LHCN-M2 (cell line): ENCODE data around the gene XRCC3. TPM values are rescaled to one million over a fixed set of nuclear protein-coding genes. Genes with fewer than 3 reads are reported as not detected.

ENCODE experiments used
- DNase-seq: peaks from one replicate; pipeline ENCODE4 v3.0.0-alpha.2; 2012; ENCODE audit warnings: low read depth
- total RNA-seq: library from RNA; depleted of rRNA; stranded (reverse); fragments of >200 nt; gene quantifications from 2 replicates; pipeline ENCODE4 v1.2.3, GENCODE V29; 2014

Gene XRCC3
- total RNA-seq, 1 experiment from 2014 or later = 46.7 TPM

- no peak for DNase-seq
Observed at GRCh38 chr14:103707329-103708263, 7.7 kb downstream of the XRCC3 start.

- DNase-seq = no peak
Observed at GRCh38 chr14:103706551-103707328, 8.5 kb downstream of the XRCC3 start.

GRCh38 chr14:103705504-103706284 lies 9.6 kb downstream of the XRCC3 start:
- DNase-seq = no peak

DNA sequence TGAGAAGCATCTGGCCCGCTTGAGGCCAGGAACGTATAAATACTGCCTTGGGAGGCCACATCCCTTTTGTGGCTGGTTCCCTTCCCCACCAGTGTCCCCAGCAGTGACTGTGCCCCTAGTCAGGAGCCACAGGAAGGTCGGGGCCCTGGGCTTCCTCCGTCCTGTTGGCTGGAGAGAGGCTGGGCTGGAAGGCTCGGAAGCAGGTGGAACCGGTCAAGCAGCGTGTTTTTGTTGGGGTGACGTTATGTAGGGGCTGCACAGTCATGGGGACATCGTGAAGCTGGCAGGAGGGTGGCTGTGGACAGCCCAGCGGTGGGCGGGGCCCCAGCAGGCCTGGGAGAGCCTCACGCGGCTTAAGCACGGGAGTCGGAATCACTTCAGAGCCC lies 10.1 kb downstream of the XRCC3 start:
- DNase-seq = no peak

- DNase-seq = no peak
Observed at GRCh38 chr14:103704708-103705107, 10.5 kb downstream of the XRCC3 start.

DNA sequence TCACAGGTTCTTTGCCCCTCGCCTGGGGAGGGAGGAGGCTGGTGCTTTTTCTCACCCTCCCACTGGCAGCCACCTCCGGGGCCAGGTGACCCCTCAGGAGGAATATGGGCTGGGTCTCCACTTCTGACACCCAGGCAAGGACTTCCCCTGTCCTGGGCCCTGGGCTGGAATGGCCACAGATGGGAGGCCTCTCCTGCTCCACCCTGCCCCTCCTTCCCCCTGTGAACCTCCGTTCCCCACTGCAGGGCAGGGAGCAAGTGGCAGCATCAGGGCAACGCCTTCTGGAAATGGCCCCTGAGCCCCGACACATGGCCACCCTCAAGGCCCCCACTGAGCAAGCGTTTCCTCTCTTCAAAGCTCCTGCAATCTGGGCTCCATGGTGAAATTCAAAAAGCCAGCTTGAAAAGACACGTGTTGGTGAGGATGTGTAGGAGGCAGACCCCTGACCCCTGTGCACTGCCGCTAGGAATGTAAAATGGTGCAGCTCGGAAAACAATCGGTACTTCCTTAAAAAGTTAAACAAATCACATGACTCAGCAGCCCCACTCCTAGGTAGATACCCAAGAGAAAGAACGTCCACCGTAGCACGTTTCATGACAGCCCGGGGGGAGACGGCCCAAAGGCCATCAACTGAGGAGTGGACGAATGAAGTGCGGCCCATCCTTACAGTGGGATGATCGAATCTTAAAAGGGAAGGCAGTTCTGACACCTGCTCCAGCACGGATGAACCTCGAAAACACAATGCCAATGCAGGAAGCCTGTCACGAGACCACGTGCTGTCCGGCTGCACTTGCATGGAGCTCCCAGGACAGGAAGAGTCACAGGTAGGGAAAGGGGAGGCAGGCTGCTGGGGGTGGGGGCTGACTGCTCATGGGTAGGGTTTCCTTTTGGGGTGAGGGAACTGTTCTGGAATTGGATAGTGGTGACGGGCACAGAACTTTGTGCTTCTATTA lies 11.5 kb downstream of the XRCC3 start:
- no peak for DNase-seq

DNA sequence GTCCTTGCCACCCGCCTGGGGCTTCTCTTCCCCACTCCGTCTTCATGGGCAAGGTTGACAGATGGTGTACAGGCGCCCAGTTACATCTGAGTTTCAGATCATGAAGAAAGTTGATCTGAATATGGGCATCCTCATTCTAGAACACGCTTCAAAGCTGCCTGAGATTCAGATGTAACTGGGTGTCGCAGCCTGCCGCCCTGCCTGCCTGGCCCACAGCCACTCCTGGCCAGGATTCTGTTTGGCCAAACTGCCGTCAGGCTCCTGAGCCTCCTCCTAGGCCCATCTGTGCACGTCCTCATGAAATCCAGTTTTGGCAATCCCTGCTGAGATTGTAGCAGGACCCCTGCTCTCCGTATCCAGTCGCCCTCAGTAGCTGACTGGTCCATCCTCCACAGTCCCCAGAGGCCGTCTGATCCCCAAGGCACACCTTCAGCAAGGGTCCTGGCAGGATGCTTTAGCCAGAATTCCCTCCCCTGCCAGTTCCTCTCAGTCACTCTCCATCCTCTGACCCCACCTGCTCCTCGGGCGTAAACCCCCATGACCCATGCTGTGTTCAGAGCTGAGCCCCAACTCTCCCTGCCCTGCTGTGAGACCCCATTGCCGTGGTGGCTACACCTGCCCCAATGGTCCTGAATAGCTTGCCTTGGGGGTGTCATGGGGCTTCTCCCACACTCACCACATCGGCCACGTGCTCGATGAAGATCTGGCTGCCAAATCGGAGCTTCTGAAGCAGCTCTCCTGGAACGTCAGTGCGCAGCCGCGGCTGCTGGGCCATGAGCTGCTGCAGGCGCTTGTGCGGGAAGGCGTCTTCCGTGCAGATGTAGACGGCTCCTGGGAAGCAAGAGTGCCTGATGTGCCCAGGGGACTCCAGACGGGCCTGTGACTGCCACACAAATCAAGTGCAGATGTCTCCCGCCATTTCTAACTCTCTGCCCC lies 12.5 kb downstream of the XRCC3 start:
- no peak for DNase-seq

DNA sequence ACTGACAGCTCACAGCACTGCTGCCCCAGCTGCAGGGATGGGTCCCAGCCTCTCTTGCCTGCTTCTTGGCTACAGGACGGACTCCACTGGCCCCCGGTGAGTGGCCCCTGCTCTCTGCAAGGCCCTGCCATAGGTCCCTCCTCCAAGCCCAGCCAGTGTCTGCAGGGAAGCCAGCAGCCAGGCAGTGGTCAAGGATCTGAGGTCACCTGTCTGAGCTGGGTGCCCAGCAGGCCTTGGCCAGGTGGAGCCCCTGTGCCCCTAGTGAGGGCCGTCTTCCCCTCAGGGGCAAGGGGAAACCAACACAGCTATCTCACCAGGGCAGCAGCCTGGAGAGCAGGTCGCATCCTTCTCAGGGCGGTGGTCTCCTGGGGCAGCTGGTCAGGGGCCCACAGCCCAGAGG lies 13.2 kb downstream of the XRCC3 start:
- DNase-seq = no peak

- DNase-seq = no peak
Observed at GRCh38 chr14:103700753-103701490, 14.3 kb downstream of the XRCC3 start.

- peak; percentile 29 for DNase-seq
Observed at GRCh38 chr14:103699901-103700752, 15.1 kb downstream of the XRCC3 start.

GRCh38 chr14:103699261-103699661 lies 16.0 kb downstream of the XRCC3 start:
- no peak for DNase-seq

GRCh38 chr14:103698380-103699260 lies 16.6 kb downstream of the XRCC3 start:
- DNase-seq = no peak

DNA sequence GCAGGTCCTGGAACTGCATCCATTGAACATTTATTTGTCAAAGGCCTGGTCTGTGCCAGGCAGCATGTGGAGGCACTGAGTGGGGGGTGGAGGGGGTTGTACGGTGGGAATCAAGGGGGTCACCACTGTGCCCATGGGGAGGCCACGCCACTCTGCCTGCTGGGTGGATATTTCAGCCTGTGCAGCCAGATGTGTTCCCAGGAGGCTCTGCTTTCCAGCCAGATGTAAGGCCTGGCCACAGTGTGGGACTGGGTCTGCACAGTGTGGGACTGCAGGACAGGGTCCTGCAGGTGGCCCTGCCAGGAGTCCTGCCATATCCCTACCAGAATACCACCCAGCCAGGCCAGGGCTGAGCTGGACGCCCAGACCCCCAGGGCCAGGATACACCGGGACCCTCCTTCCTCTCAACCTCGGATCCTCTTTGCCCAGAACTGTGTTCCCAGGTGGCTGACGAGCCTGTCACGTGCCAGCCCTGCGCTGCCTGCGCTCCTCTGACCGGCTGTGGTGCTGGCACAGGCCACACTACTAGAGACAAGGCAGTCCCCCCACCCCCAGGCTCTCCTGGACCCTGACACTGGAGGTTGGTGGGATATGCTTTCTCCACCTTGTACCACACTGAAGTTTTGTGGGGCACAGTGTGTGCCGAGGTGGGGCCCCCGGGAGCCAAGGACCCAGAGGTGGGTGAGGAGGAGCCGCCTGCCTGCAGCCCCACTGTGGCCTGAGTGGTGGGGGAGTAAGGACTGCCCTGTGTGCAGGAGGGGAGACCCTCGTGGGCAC lies 17.5 kb downstream of the XRCC3 start:
- DNase-seq = no peak

- no peak for DNase-seq
Observed at GRCh38 chr14:103697206-103697602, 18.0 kb downstream of the XRCC3 start.

GRCh38 chr14:103696466-103697071 lies 18.7 kb downstream of the XRCC3 start:
- DNase-seq = peak; percentile 58

- DNase-seq = peak; percentile 77
Observed at GRCh38 chr14:103696070-103696402, 19.2 kb downstream of the XRCC3 start.
